ENCODE measurements around the gene FOXP1. TPM values are rescaled to one million over a fixed set of nuclear protein-coding genes. Genes with fewer than 3 reads are reported as not detected.

FOXP1 gene
- polyA plus RNA-seq, 3 donors = 32.9 to 35.0 (median 33.3) TPM

- no peak for DNase-seq (ENCODE audit: low read depth in 3 of 3, low spot score in 2 of 3)
Observed at GRCh38 chr3:71587958-71588357, 4.4 kb upstream of the FOXP1 start.

DNA sequence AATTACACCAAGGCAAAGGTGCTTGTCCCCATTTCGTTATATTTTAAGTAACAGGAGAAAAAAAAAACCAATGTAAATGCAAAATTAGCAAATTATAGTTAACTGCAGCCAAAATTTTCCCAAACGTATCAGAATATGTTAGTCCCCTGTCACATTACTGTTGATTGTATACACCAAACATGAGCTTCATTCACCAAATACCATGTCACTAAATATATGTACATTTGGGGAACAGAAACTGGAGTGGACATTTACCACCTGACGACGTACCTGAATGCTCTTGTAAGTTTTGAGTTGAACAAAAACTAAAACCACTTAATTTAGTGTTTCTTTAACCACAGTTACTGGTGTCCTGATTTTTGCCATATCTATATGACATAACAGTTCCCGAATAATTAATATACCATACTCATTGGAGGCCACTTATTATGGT, 3.3 kb upstream of the FOXP1 start:
- DNase-seq (ENCODE audit: low read depth in 3 of 3, low spot score in 2 of 3) = no peak

GRCh38 chr3:71585887-71586809, 2.6 kb upstream of the FOXP1 start:
- no peak for DNase-seq (ENCODE audit: low read depth in 3 of 3, low spot score in 2 of 3)

GRCh38 chr3:71585131-71585530, 1.6 kb upstream of the FOXP1 start:
- DNase-seq (ENCODE audit: low read depth in 3 of 3, low spot score in 2 of 3) = no peak

DNA sequence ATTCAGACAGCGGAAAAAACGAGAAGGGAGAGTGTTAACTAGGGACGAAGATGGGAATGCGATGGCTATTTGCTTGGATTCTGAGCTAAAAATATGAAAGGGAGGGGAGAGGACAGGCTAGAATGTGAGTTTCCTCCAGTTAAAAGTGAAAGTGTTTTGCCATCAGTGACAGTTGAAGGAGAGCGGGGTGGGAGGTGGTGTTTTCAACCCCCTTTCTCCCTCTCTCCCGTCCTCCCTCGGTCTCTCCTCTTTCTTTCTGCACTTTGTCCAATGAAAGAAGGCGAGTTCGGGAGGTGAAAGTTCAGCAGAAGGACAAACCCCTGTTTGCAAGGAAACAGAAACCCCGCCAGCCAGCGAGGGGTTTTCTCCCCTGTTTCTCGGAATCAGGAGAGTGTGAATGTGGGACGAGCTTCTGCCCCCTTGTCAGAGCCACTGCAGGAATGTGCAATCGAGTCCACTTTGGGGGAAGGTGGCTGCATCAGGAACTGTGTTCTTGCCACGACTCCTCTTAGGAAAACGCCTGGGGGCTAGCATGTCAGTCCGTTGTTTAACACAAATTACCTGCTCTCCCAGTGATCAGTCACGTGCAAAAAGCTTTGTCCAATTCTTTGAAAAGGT, 975 bp upstream of the FOXP1 start:
- DNase-seq (ENCODE audit: low read depth in 3 of 3, low spot score in 2 of 3) = peak in 1 of 3 donors; percentile 65

DNA sequence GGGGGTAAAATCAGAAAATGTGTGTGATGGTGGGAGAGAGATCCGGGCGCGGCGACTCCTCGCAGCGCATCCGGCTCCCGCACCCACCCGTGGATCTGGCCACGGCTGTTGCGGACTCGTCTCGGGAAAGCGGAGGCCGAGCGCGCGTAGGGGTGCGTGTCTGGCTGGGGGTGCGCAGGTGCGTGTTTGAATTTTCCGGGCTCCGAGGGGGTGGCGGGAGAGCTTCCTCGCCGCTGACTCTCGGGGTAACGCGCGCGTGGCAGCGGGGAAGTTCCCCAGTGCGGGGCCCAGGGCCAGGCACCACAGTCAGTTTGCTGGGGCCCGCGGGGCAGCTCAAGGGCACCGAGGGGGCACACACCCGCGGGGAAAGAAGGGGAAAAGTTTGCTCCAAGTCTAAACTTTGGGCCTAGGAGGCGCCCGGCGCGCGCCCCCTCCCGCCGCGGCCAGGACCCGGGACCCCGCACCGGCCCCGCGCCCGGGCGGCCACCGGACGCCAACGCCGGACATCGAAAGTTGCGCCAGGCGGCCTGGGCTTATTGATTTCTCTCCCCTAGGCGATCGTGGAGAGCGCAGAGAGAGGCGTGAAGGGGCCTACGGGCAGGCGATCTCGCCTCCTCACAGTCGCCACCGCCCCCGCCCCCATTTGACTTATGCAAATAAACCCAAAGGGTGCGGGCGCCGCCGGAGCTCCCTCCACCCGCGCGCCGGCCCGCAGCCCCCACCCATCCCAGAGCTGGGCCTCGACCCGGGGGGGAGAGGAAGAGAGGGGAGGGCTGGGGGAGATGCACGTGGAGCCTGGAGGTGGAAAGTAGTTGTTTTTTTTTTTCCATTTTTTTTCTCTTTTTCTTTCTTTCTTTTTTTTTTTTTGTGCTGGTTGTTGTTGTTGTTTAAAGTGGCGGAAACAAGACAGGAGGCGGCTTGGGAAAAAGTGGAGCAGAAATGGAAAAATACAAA, 639 bp downstream of the FOXP1 start:
- peak in 1 of 3 donors; percentile 36 for DNase-seq (ENCODE audit: low read depth in 3 of 3, low spot score in 2 of 3)

GRCh38 chr3:71582036-71582611, 1.4 kb downstream of the FOXP1 start:
- peak in 1 of 3 donors; percentile 39 for DNase-seq (ENCODE audit: low read depth in 3 of 3, low spot score in 2 of 3)

- no peak for DNase-seq (ENCODE audit: low read depth in 3 of 3, low spot score in 2 of 3)
Observed at GRCh38 chr3:71581457-71582035, 2.0 kb downstream of the FOXP1 start.

GRCh38 chr3:71580636-71581456, 2.7 kb downstream of the FOXP1 start:
- DNase-seq (ENCODE audit: low read depth in 3 of 3, low spot score in 2 of 3) = no peak

DNA sequence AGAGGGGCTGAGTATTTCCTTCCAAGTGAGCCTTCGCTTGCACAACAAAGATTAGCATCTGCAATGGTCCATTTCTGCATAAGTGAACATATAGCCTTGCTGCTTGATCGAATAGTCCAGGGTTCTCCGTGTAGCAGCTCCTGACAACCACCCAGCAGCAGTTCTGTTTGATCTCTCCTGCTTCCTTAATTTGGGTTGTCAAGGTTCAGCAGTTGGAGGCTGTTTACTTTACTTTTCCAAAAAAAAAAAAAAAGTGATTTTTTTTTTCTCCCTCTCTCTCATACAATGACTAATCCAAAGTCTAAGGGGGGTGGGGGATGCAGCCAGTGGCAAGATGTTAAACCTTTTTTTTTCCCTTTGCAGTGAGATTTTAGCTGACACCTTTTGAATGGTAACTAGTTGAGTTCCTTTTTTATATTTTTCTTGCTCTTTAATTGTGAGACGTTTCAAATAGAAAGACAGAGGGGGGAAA, 3.6 kb downstream of the FOXP1 start:
- DNase-seq (ENCODE audit: low read depth in 3 of 3, low spot score in 2 of 3) = peak in 1 of 3 donors; percentile 41

- DNase-seq (ENCODE audit: low read depth in 3 of 3, low spot score in 2 of 3) = no peak
Observed at GRCh38 chr3:71579326-71579934, 4.1 kb downstream of the FOXP1 start.

DNA sequence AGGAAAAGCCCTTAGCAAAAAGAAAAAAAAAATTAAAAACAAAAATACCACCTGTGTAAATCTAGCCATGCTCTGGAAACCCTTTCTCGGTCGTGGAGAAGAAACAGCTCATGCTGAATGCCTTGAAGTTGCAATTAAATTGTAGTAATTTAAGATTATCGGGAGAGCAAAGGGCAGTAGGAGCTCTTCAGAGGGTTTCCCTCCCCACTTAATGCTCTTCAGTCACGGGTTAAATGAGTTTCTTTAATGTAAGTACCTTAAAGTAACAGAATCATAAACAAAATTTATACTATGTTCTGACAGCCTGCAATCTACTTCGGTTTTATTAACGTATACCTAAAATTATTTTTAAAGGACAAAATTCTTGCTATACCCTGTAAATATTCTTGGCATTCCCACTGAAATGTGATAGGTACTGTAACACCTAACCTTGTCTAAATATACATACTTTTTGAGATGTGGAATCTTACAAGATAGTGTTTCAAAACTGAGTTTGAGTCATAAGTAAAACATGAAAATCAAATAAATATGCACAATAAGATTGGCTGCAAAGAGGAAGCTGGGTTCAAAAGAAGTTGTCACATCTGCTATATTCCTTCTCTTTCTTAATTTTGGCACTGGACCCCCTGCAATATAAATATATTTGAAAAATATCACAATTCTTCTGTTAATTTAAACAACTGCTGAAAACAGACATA, 5.3 kb downstream of the FOXP1 start:
- no peak for DNase-seq (ENCODE audit: low read depth in 3 of 3, low spot score in 2 of 3)

- no peak for DNase-seq (ENCODE audit: low read depth in 3 of 3, low spot score in 2 of 3)
Observed at GRCh38 chr3:71577011-71577410, 6.5 kb downstream of the FOXP1 start.

DNA sequence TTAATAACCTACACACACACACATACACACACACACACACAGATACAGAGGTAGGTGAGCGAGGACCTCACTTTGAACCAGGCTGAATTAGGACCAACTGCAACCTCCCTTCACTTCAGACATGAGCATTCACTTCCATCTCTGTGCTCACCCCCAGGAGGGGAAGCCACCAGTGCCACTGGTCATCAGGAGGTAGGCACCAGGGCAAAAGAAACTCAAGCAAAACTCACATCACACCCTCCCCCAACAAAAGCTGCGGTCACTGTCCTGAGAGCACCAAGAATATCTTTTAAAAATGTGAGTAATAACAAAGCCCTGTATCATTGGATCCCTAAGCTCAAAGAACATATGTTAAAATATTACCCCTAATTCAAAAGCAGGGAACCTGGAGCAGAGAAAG, 8.1 kb downstream of the FOXP1 start:
- DNase-seq (ENCODE audit: low read depth in 3 of 3, low spot score in 2 of 3) = no peak

GRCh38 chr3:71573181-71573580, 10.3 kb downstream of the FOXP1 start:
- DNase-seq (ENCODE audit: low read depth in 3 of 3, low spot score in 2 of 3) = no peak

DNA sequence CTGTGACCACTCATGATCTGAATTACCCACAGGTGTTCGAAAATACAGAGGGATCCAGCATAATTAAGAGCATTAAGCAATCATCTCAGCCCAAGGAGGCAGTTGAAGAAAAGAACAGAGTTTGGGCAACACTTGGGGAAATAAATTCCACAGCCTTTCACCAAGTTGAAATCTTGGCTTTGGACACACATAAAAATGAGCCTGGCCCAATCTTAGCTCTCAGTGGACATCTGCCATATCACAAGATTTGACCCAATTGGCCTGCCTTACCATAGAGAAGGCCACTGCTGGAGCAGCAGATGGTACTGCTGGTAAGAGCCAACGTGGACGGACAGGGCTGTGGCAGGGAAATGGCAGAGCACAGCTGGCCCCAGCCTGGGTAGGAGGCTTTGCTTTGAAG, 13.0 kb downstream of the FOXP1 start:
- DNase-seq (ENCODE audit: low read depth in 3 of 3, low spot score in 2 of 3) = no peak

GRCh38 chr3:71568207-71568606, 15.3 kb downstream of the FOXP1 start:
- no peak for DNase-seq (ENCODE audit: low read depth in 3 of 3, low spot score in 2 of 3)

- DNase-seq (ENCODE audit: low read depth in 3 of 3, low spot score in 2 of 3) = no peak
Observed at GRCh38 chr3:71566776-71567175, 16.8 kb downstream of the FOXP1 start.

All from right renal cortex interstitium (tissue), 3 donors.